T-helper 9 cell (primary cell): Measurements from ENCODE around the gene CREB3L1.
"Not testable (repeated sequence)": the region's sequence is repeated elsewhere in the genome, so short reads cannot be mapped to it uniquely, and the experiment has no call there.

ENCODE experiments used
- DNase-seq: peaks from one replicate; pipeline ENCODE4 v3.0.0-alpha.2; 2020

CREB3L1 gene

GRCh38 chr11:46298699-46299433 is 21.4 kb downstream of the CREB3L1 start:
- DNase-seq, result no peak

GRCh38 chr11:46299451-46299961 is 22.0 kb downstream of the CREB3L1 start:
- DNase-seq, result no peak

- no peak for DNase-seq
Observed at GRCh38 chr11:46300270-46300669, 22.8 kb downstream of the CREB3L1 start.

- no peak for DNase-seq
Observed at GRCh38 chr11:46302866-46303265, 25.4 kb downstream of the CREB3L1 start.

GRCh38 chr11:46304036-46304435 is 26.6 kb downstream of the CREB3L1 start:
- DNase-seq, result not testable (repeated sequence)

GRCh38 chr11:46304605-46305179 is 27.2 kb downstream of the CREB3L1 start:
- DNase-seq, result no peak

GRCh38 chr11:46305295-46305694 is 27.8 kb downstream of the CREB3L1 start:
- no peak for DNase-seq

GRCh38 chr11:46306296-46306853 is 28.9 kb downstream of the CREB3L1 start:
- DNase-seq, result no peak

- DNase-seq, result no peak
Observed at GRCh38 chr11:46307369-46307768, 29.9 kb downstream of the CREB3L1 start.

GRCh38 chr11:46307785-46308341 is 30.4 kb downstream of the CREB3L1 start:
- DNase-seq, result no peak

GRCh38 chr11:46308631-46309419 is 31.4 kb downstream of the CREB3L1 start:
- DNase-seq, result peak; percentile 54

- no peak for DNase-seq
Observed at GRCh38 chr11:46309814-46310259, 32.4 kb downstream of the CREB3L1 start.

- peak; percentile 76 for DNase-seq
Observed at GRCh38 chr11:46315033-46315738, 37.7 kb downstream of the CREB3L1 start.

- no peak for DNase-seq
Observed at GRCh38 chr11:46315783-46316563, 38.5 kb downstream of the CREB3L1 start.

GRCh38 chr11:46319074-46319453 is 41.6 kb downstream of the CREB3L1 start:
- DNase-seq, result no peak

- DNase-seq, result no peak
Observed at GRCh38 chr11:46321757-46322156, 44.3 kb downstream of the CREB3L1 start.

GRCh38 chr11:46322759-46323158 is 45.3 kb downstream of the CREB3L1 start:
- DNase-seq, result no peak

GRCh38 chr11:46326813-46327416 is 49.5 kb downstream of the CREB3L1 start:
- no peak for DNase-seq

GRCh38 chr11:46327829-46328228 is 50.4 kb downstream of the CREB3L1 start:
- DNase-seq, result no peak

GRCh38 chr11:46330154-46330553 is 52.7 kb downstream of the CREB3L1 start:
- no peak for DNase-seq
